ENCODE data around the gene TSC2.

GRCh38 chr16:2002406-2003230 is 45.2 kb upstream of the TSC2 start:
- TF ChIP-seq CTCF (IDR thresholded peaks at IDR 0.05; ENCODE audit: low read depth, low read length, missing input control), result no peak
- TF ChIP-seq TAF1 (conservative IDR thresholded peaks at IDR 0.05), result no peak
- TF ChIP-seq EGR1 (IDR thresholded peaks at IDR 0.05; ENCODE audit: low read depth in 2 of 2), result no peak
- no peak for TF ChIP-seq ATF3 (IDR thresholded peaks at IDR 0.05)
- TF ChIP-seq RAD21 (IDR thresholded peaks at IDR 0.05), result no peak
- no peak for TF ChIP-seq FOXA2 (IDR thresholded peaks at IDR 0.05)
- TF ChIP-seq MAX (IDR thresholded peaks at IDR 0.05), result no peak

All from liver (tissue), 3 donors.